H1 (cell line): ENCODE results near the gene SLU7.

Experiments
- BACH1 ChIP-seq: IDR thresholded peaks from 2 replicates; pipeline ENCODE4 v1.6.1; 2012; ENCODE audit warnings: low read length, improper control_type of control experiment
- CREB1 ChIP-seq: IDR thresholded peaks from 2 replicates; pipeline ENCODE4 v1.6.1; 2012; ENCODE audit warnings: inconsistent platforms
- JUN ChIP-seq: IDR thresholded peaks from 2 replicates; pipeline ENCODE4 v1.6.1; 2011; ENCODE audit warnings: low read depth, mild to moderate bottlenecking, improper control_type of control experiment, low read length
- KDM5A ChIP-seq: fragments of 200-600 bp; IDR thresholded peaks from 2 replicates; pipeline ENCODE4 v1.7.1; 2012; ENCODE audit warnings: mild to moderate bottlenecking, low read length, inconsistent platforms, mixed read lengths
- POLR2A ChIP-seq, 2 experiments: IDR thresholded peaks; 1 replicate in 1 of 2; 2 replicates in 1 of 2; pipeline ENCODE4 v1.6.1; 2011; ENCODE audit warnings: low read depth in 2 of 2, low read length in 2 of 2, mild to moderate bottlenecking in 2 of 2; ENCODE audit errors: control extremely low read depth in 1 of 2
- POLR2AphosphoS5 ChIP-seq: IDR thresholded peaks from 2 replicates; pipeline ENCODE4 v1.6.1; 2011; ENCODE audit warnings: low read depth, low read length
- RAD21 ChIP-seq, 2 experiments: IDR thresholded peaks in 1 of 2; conservative IDR thresholded peaks in 1 of 2; 2 replicates each; pipeline ENCODE4 v1.6.1; 2011; ENCODE audit warnings: low read depth in 2 of 2, low read length in 2 of 2, improper control_type of control experiment in 1 of 2, inconsistent platforms in 1 of 2, mild to moderate bottlenecking in 1 of 2, moderate library complexity in 1 of 2
- RBBP5 ChIP-seq: IDR thresholded peaks from 2 replicates; pipeline ENCODE4 v1.7.1; 2012; ENCODE audit warnings: low read depth, mild to moderate bottlenecking, inconsistent platforms, low read length, moderate library complexity, borderline replicate concordance
- SUZ12 ChIP-seq: fragments of 200-600 bp; sonication (generic); IDR thresholded peaks from 2 replicates; pipeline ENCODE4 v1.6.1; 2012; ENCODE audit warnings: mild to moderate bottlenecking, inconsistent platforms, low read length, moderate library complexity, mixed read lengths
- TCF12 ChIP-seq: IDR thresholded peaks from 2 replicates; pipeline ENCODE4 v1.6.1; 2011; ENCODE audit warnings: low read depth, mild to moderate bottlenecking, low read length
- YY1 ChIP-seq: IDR thresholded peaks from 2 replicates; pipeline ENCODE4 v1.6.1; 2011; ENCODE audit warnings: low read depth, mild to moderate bottlenecking, low read length
- TF ChIP-seq, protein P1 (sequence below), 3 experiments: IDR thresholded peaks; 1 replicate in 2 of 3; 2 replicates in 1 of 3; pipeline versions ENCODE4 v1.5.1 to v1.6.1; 2011; ENCODE audit warnings: low read length in 3 of 3, mild to moderate bottlenecking in 3 of 3, inconsistent platforms in 2 of 3, low read depth in 1 of 3, moderate library complexity in 1 of 3; ENCODE audit not compliant: insufficient read depth in 1 of 3; ENCODE audit errors: control extremely low read depth in 1 of 3
- TF ChIP-seq, protein P2 (sequence below): IDR thresholded peaks from 2 replicates; pipeline ENCODE4 v1.6.1; 2012; ENCODE audit warnings: low read length, inconsistent platforms

DNA sequence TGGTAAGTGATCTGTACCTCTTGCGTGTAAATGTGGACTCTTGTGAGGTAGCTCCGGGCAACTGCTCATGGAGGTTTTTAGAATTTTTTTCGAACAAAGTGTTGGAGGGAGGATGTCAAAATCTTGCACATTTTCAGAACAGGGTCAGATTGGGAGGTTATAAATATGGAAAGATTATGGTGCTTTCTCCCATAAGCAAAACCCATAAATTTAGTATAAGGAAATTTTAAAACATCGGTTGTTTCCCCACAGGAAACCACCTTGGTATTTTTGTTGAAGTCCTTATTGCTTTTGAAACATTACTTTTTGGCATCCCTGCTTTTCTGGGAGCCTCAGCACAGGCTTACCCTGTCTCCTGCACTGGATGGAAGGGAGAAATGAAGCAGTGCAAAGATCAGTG, 36.7 kb upstream of the SLU7 start:
- TF ChIP-seq, protein P1, sequence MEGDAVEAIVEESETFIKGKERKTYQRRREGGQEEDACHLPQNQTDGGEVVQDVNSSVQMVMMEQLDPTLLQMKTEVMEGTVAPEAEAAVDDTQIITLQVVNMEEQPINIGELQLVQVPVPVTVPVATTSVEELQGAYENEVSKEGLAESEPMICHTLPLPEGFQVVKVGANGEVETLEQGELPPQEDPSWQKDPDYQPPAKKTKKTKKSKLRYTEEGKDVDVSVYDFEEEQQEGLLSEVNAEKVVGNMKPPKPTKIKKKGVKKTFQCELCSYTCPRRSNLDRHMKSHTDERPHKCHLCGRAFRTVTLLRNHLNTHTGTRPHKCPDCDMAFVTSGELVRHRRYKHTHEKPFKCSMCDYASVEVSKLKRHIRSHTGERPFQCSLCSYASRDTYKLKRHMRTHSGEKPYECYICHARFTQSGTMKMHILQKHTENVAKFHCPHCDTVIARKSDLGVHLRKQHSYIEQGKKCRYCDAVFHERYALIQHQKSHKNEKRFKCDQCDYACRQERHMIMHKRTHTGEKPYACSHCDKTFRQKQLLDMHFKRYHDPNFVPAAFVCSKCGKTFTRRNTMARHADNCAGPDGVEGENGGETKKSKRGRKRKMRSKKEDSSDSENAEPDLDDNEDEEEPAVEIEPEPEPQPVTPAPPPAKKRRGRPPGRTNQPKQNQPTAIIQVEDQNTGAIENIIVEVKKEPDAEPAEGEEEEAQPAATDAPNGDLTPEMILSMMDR (IDR thresholded peaks at IDR 0.05; ENCODE audit: control extremely low read depth in 1 of 3, insufficient read depth in 1 of 3, low read depth in 1 of 3, low read length in 3 of 3), result no peak
- TF ChIP-seq POLR2A (IDR thresholded peaks at IDR 0.05; ENCODE audit: control extremely low read depth in 1 of 2, low read depth in 2 of 2, low read length in 2 of 2) (no peak), JUN (no peak), YY1 (no peak), SUZ12 (no peak), CREB1 (no peak), KDM5A (no peak), POLR2AphosphoS5 (no peak), RAD21 (IDR thresholded peaks at IDR 0.05 in 1 of 2, conservative IDR thresholded peaks at IDR 0.05 in 1 of 2; ENCODE audit: low read depth in 2 of 2, low read length in 2 of 2) (no peak), RBBP5 (no peak), TCF12 (no peak), BACH1 (no peak)
- TF ChIP-seq, protein P2, sequence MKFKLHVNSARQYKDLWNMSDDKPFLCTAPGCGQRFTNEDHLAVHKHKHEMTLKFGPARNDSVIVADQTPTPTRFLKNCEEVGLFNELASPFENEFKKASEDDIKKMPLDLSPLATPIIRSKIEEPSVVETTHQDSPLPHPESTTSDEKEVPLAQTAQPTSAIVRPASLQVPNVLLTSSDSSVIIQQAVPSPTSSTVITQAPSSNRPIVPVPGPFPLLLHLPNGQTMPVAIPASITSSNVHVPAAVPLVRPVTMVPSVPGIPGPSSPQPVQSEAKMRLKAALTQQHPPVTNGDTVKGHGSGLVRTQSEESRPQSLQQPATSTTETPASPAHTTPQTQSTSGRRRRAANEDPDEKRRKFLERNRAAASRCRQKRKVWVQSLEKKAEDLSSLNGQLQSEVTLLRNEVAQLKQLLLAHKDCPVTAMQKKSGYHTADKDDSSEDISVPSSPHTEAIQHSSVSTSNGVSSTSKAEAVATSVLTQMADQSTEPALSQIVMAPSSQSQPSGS, result no peak
